Measurements from ENCODE around the gene FXYD5. TPM values are rescaled to one million over a fixed set of nuclear protein-coding genes. Genes with fewer than 3 reads are reported as not detected.

Gene FXYD5
- total and polyA plus RNA-seq, 12 donors, result 13.9 to 67.4 (median 19.3) TPM

DNA sequence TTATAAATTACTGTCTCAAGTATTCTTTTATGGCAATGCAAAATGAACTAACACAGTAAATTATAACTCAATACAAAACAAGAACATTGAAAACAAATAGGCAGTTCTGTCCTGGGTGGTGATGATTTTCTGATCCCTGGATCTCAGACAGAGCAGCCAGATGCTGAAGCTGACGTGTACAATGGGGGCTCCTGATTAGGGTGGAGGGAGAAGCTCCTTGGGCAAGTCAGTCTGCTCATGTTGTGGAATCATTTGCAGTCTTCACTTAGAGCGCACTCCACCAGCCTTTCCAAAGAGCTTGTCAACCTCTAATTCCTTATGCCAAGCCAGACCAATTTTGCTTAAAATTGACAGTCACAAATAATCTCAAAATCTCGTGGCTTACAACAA is 21.6 kb downstream of the FXYD5 start:
- intact Hi-C loops (cut with DNase I), result no loop called here
- H3K4me1 ChIP-seq, result peaks cover 0 to 15% (median 3%) of the 10 kb centered on the region in 9 donors
- H3K36me3 ChIP-seq, result no peaks in the 10 kb centered on the region
- TF ChIP-seq, protein P1, sequence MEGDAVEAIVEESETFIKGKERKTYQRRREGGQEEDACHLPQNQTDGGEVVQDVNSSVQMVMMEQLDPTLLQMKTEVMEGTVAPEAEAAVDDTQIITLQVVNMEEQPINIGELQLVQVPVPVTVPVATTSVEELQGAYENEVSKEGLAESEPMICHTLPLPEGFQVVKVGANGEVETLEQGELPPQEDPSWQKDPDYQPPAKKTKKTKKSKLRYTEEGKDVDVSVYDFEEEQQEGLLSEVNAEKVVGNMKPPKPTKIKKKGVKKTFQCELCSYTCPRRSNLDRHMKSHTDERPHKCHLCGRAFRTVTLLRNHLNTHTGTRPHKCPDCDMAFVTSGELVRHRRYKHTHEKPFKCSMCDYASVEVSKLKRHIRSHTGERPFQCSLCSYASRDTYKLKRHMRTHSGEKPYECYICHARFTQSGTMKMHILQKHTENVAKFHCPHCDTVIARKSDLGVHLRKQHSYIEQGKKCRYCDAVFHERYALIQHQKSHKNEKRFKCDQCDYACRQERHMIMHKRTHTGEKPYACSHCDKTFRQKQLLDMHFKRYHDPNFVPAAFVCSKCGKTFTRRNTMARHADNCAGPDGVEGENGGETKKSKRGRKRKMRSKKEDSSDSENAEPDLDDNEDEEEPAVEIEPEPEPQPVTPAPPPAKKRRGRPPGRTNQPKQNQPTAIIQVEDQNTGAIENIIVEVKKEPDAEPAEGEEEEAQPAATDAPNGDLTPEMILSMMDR (IDR thresholded peaks at IDR 0.05), result no peak
- DNase-seq (no peak), ATAC-seq (no peak)
- H3K27ac ChIP-seq, result no peak overlapping the region
- peaks cover 0 to 13% (median 0%) of the 10 kb centered on the region in 7 donors for H3K27me3 ChIP-seq
- no peaks in the 10 kb centered on the region for H3K9me3 ChIP-seq
- no peak overlapping the region for H3K4me3 ChIP-seq
- 69 to 71% methylated on average over 3 of the region's 3 CpGs for WGBS, 2 donors

DNA sequence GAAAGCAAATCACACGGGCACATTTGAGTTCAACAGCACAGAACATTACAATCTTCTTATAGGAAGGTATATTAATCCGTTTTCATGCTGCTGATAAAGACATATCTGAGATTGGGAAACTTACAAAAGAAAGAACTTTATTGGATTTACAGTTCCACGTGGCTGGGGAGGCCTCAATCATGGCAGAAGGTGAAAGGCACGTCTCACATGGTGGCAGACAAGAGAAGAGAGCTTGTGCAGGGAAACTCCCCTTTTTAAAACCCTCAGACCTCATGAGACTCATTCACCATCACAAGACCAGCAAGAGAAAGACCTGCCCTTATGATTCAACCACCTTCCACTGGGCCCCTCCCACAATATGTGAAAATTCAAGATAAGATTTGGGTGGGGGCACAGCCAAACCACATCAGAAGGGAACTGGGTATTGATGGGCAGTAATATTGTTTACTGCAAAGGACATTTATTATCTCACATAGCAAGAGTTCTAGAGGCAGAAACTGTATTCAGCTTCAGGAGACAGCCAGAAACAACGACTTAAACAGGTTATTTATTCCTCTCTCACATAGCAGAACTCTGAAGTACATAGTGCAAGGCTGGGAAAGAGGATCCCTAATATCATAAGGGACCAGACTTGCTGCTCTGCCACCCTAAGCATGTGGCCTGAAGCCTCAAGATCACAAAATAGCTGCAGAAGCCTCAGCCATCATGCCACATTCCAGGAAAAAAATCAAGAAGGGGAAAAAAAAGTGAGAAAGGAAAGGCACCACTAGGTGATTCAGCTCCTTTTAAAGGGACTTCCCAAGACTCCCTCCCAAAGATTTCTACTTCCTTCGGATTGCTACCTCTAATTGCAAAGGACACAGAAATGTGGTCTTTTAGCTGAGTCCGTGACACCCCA is 23.1 kb downstream of the FXYD5 start:
- peaks cover 0 to under 1% (median 0%) of the 10 kb centered on the region in 9 donors for H3K4me1 ChIP-seq
- H3K9me3 ChIP-seq, result no peaks in the 10 kb centered on the region
- intact Hi-C loops (cut with DNase I), result no loop called here
- H3K27ac ChIP-seq, result no peak overlapping the region
- WGBS, 2 donors, result 78 to 82% methylated on average over 7 of the region's 7 CpGs
- no peaks in the 10 kb centered on the region for H3K36me3 ChIP-seq
- TF ChIP-seq, protein P1 (IDR thresholded peaks at IDR 0.05), result no peak
- no peak for ATAC-seq
- H3K27me3 ChIP-seq, result peaks cover 0 to 13% (median 0%) of the 10 kb centered on the region in 7 donors
- DNase-seq, result no peak
- H3K4me3 ChIP-seq, result no peak overlapping the region

DNA sequence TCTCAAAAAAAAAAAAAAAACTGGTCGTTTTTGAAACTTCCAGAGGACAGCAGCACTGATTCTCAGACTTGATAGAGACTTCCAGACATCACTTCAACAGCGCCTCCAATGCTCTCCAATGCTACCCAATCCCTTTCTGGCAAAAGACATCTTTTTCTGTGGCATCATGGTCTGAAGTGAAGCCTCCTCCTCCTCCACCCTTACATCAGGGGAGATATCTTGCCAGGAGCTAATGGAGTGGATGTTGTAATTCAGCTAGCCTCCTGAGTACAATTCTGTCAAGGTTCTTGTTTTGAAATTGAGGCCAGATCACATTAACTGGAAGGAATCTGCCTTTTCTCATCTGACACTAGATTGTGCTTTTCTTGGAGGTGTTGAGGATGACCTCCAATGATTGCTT is 24.2 kb downstream of the FXYD5 start:
- DNase-seq (no peak), ATAC-seq (no peak)
- TF ChIP-seq, protein P1 (IDR thresholded peaks at IDR 0.05), result no peak
- H3K4me1 ChIP-seq, result no peaks in the 10 kb centered on the region
- H3K4me3 ChIP-seq, result no peak overlapping the region
- H3K27me3 ChIP-seq, result peaks cover 0 to 13% (median 0%) of the 10 kb centered on the region in 7 donors
- H3K9me3 ChIP-seq, result peaks cover 0 to 11% (median 0%) of the 10 kb centered on the region in 11 donors
- H3K36me3 ChIP-seq, result no peaks in the 10 kb centered on the region
- no peak overlapping the region for H3K27ac ChIP-seq
- 55% methylated on average over 2 of the region's 2 CpGs for WGBS, 2 donors
- intact Hi-C loops (cut with DNase I), result no loop called here

DNA sequence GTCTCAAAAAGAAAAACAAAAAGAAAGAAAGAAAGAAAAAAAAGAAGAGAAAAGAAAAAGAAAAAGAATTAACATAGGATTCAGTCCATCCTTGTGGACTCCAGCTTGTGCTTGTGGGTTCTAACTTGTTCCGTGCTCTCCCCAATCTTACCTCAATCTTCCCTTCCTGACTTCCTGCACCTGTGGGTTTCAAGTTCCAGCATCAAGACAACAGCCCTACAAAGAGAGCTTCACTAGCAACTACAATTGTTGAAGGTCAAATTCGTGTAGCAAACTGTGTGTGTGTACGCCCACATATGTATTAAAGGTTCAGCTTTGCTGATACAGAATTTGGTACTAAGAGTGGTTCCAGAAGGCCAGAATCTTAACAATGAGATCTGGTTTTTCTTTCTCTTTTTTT is 25.3 kb downstream of the FXYD5 start:
- 83 to 91% methylated on average over 3 of the region's 3 CpGs for WGBS, 2 donors

More for the DNA sequence above, 25.3 kb downstream of the FXYD5 start:
- no peak overlapping the region for H3K27ac ChIP-seq
- ATAC-seq (no peak), DNase-seq (no peak)
- peaks cover 0 to 22% (median 7%) of the 10 kb centered on the region in 11 donors for H3K9me3 ChIP-seq
- H3K36me3 ChIP-seq, result no peaks in the 10 kb centered on the region
- H3K4me1 ChIP-seq, result no peaks in the 10 kb centered on the region
- intact Hi-C loops (cut with DNase I), result no loop called here
- peaks cover 0 to 13% (median 0%) of the 10 kb centered on the region in 7 donors for H3K27me3 ChIP-seq
- H3K4me3 ChIP-seq, result no peak overlapping the region
- TF ChIP-seq, protein P1 (IDR thresholded peaks at IDR 0.05), result no peak
